GM23338 (cell line): Measurements from ENCODE around the gene CPXM1. TPM values are rescaled to one million over a fixed set of nuclear protein-coding genes. Genes with fewer than 3 reads are reported as not detected.
"Not testable (repeated sequence)": the region's sequence is repeated elsewhere in the genome, so short reads cannot be mapped to it uniquely, and the experiment has no call there.

ENCODE experiments used
- ATAC-seq: fragments of 200-7000 bp; cut with Tn5 transposase; 3 replicates; pipeline ENCODE4 v1.9.1; 2020
- DNase-seq: peaks from one replicate; pipeline ENCODE4 v3.0.0-alpha.2; 2015; ENCODE audit warnings: low spot score
- H2AFZ ChIP-seq: fragments of 200-600 bp; sonication (generic); 2 replicates; pipeline ENCODE4 v1.8.0; 2016; ENCODE audit warnings: antibody characterized with exemption, mild to moderate bottlenecking, moderate library complexity
- H3F3A ChIP-seq: fragments of 200-600 bp; sonication (generic); replicated peaks from 2 replicates; pipeline ENCODE4 v1.8.0; 2017; ENCODE audit warnings: antibody characterized with exemption, mixed run types, low read depth
- H3K27ac ChIP-seq: fragments of 200-600 bp; sonication (generic); 2 replicates; pipeline ENCODE4 v1.6.1; 2016; ENCODE audit warnings: low read depth
- H3K27me3 ChIP-seq: fragments of 200-600 bp; sonication (generic); 2 replicates; pipeline ENCODE4 v1.8.0; 2016; ENCODE audit warnings: mild to moderate bottlenecking, mixed run types, moderate library complexity; ENCODE audit not compliant: insufficient read depth
- H3K36me3 ChIP-seq: fragments of 200-600 bp; sonication (generic); 2 replicates; pipeline ENCODE4 v1.8.0; 2016; ENCODE audit warnings: mild to moderate bottlenecking; ENCODE audit not compliant: insufficient read depth
- H3K4me1 ChIP-seq: fragments of 200-600 bp; sonication (generic); 2 replicates; pipeline ENCODE4 v1.8.0; 2016; ENCODE audit warnings: mild to moderate bottlenecking, moderate library complexity; ENCODE audit not compliant: insufficient read depth
- H3K4me2 ChIP-seq: fragments of 200-600 bp; sonication (generic); 2 replicates; pipeline ENCODE4 v1.7.1; 2017; ENCODE audit warnings: mixed run types
- H3K4me3 ChIP-seq: fragments of 200-600 bp; sonication (generic); 2 replicates; pipeline ENCODE4 v1.6.1; 2016; ENCODE audit warnings: mixed run types
- H3K79me2 ChIP-seq: fragments of 200-600 bp; sonication (generic); replicated peaks from 2 replicates; pipeline ENCODE4 v1.8.0; 2017; ENCODE audit warnings: mild to moderate bottlenecking; ENCODE audit not compliant: insufficient read depth
- H3K9me2 ChIP-seq: fragments of 200-600 bp; sonication (generic); 2 replicates; pipeline ENCODE4 v1.8.0; 2017; ENCODE audit not compliant: insufficient read depth
- H4K20me1 ChIP-seq: fragments of 200-600 bp; sonication (generic); replicated peaks from 2 replicates; pipeline ENCODE4 v1.8.0; 2017; ENCODE audit warnings: mild to moderate bottlenecking; ENCODE audit not compliant: insufficient read depth
- H3K27ac Mint-ChIP-seq: 2 replicates; pipeline ENCODE4 v1.8.0; 2020; ENCODE audit warnings: inconsistent platforms, mild to moderate bottlenecking, moderate library complexity, mixed read lengths
- H3K27me3 Mint-ChIP-seq: 3 replicates; pipeline ENCODE4 v1.8.0; 2022; ENCODE audit warnings: low read depth, mild to moderate bottlenecking, moderate library complexity, mixed read lengths, inconsistent platforms; ENCODE audit not compliant: insufficient read depth, poor library complexity
- H3K36me3 Mint-ChIP-seq: 3 replicates; pipeline ENCODE4 v1.8.0; 2021; ENCODE audit warnings: low read depth, mild to moderate bottlenecking, inconsistent platforms, moderate library complexity, mixed read lengths
- H3K4me1 Mint-ChIP-seq: 3 replicates; pipeline ENCODE4 v1.8.0; 2020; ENCODE audit warnings: mild to moderate bottlenecking, inconsistent platforms, mixed read lengths
- H3K4me3 Mint-ChIP-seq: 3 replicates; pipeline ENCODE4 v1.8.0; 2021; ENCODE audit warnings: moderate library complexity, mild to moderate bottlenecking, inconsistent platforms, mixed read lengths
- H3K9me3 Mint-ChIP-seq: 3 replicates; pipeline ENCODE4 v1.8.0; 2020; ENCODE audit warnings: moderate library complexity, mild to moderate bottlenecking, inconsistent platforms, mixed read lengths
- CREB1 ChIP-seq: fragments of 250-450 bp; sonication (Bioruptor Pico); IDR thresholded peaks from 2 replicates; pipeline ENCODE4 v1.5.0; 2020; ENCODE audit warnings: low read depth, mild to moderate bottlenecking, moderate library complexity
- EZH2 ChIP-seq: fragments of 200-600 bp; sonication (generic); IDR thresholded peaks from one replicate; pipeline ENCODE4 v1.8.0; 2017; ENCODE audit warnings: antibody characterized with exemption, mild to moderate bottlenecking, low read depth; ENCODE audit not compliant: unreplicated experiment
- JUNB ChIP-seq: IDR thresholded peaks from one replicate; pipeline ENCODE4 v1.6.1; 2016; ENCODE audit warnings: antibody characterized with exemption; ENCODE audit not compliant: unreplicated experiment
- NANOG ChIP-seq: IDR thresholded peaks from 2 replicates; pipeline ENCODE4 v1.6.1; 2016; ENCODE audit warnings: antibody characterized with exemption, borderline replicate concordance
- POLR2AphosphoS5 ChIP-seq: IDR thresholded peaks from 2 replicates; pipeline ENCODE4 v1.6.1; 2016; ENCODE audit warnings: antibody characterized with exemption, low read depth
- REST ChIP-seq: IDR thresholded peaks from one replicate; pipeline ENCODE4 v1.6.1; 2018; ENCODE audit warnings: antibody characterized with exemption; ENCODE audit not compliant: unreplicated experiment
- STAT1 ChIP-seq: IDR thresholded peaks from one replicate; pipeline ENCODE4 v1.6.1; 2016; ENCODE audit warnings: antibody characterized with exemption; ENCODE audit not compliant: unreplicated experiment
- ZNF114 ChIP-seq: fragments of 250-450 bp; sonication (Bioruptor Pico); IDR thresholded peaks from 2 replicates; pipeline ENCODE4 v1.5.0; 2020; ENCODE audit warnings: mild to moderate bottlenecking, moderate library complexity
- ZNF331 ChIP-seq: fragments of 250-450 bp; sonication (Bioruptor Pico); IDR thresholded peaks from 2 replicates; pipeline ENCODE4 v1.5.0; 2020; ENCODE audit warnings: low read depth, mild to moderate bottlenecking, moderate library complexity
- ZNF462 ChIP-seq: fragments of 250-450 bp; sonication (Bioruptor Pico); IDR thresholded peaks from 2 replicates; pipeline ENCODE4 v1.5.0; 2020; ENCODE audit warnings: mild to moderate bottlenecking, moderate library complexity
- polyA plus RNA-seq: library from polyadenylated mRNA; unstranded; fragments of >200 nt; fragmentation: Nextera tagmentation; extraction: Ambion mirVana; gene quantifications from 2 replicates; pipeline ENCODE4 v1.2.1, GENCODE V29; 2016
- total RNA-seq: library from RNA; depleted of rRNA; stranded (reverse); fragments of >200 nt; shearing (Covaris generic); gene quantifications from 2 replicates; pipeline ENCODE4 v1.2.3, GENCODE V29; 2014
- TF ChIP-seq, protein P1 (sequence below), 2 experiments: fragments of 200-600 bp in 1 of 2; sonication (generic) in 1 of 2; conservative IDR thresholded peaks; 2 replicates each; pipeline versions ENCODE4 v1.5.1 to v1.6.1; 2016 to 2017; ENCODE audit warnings: antibody characterized with exemption in 2 of 2, low read depth in 2 of 2, mild to moderate bottlenecking in 2 of 2, moderate library complexity in 1 of 2
- TF ChIP-seq, protein P2 (sequence below): IDR thresholded peaks from 2 replicates; pipeline ENCODE4 v1.6.1; 2016; ENCODE audit warnings: antibody characterized with exemption

Gene CPXM1
- total and polyA plus RNA-seq, 2 experiments from 2014 or later: 17.0 to 29.3 TPM

DNA sequence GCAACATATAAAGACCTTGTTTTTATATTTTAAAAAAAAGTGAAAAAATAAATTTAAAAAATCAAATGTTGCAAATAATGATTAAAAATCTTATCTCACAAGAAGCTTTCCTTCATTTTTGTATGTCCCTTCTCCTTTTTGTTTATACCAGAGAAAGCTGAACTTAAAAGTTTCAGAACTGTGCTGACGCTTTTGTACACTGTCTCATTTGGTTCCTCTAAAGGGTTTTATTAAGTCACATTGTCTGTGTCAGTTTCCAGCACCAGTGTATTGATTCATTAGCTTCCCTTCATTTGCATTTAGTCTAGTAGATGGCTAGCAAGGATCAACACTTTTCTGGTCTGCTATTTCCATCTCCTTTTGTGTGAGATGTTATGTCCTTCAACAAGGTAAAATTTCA, 33.3 kb upstream of the CPXM1 start:
- no peaks in the 10 kb centered on the region for H3K9me2 ChIP-seq
- no peak overlapping the region for H3K4me2 ChIP-seq
- no peaks in the 10 kb centered on the region; the same call in 1 of the 3 replicates for H3K36me3 Mint-ChIP-seq
- no peak for ATAC-seq
- H3K27me3 Mint-ChIP-seq: peaks cover 9% of the 10 kb centered on the region
- no peak for DNase-seq
- TF ChIP-seq, protein P1, sequence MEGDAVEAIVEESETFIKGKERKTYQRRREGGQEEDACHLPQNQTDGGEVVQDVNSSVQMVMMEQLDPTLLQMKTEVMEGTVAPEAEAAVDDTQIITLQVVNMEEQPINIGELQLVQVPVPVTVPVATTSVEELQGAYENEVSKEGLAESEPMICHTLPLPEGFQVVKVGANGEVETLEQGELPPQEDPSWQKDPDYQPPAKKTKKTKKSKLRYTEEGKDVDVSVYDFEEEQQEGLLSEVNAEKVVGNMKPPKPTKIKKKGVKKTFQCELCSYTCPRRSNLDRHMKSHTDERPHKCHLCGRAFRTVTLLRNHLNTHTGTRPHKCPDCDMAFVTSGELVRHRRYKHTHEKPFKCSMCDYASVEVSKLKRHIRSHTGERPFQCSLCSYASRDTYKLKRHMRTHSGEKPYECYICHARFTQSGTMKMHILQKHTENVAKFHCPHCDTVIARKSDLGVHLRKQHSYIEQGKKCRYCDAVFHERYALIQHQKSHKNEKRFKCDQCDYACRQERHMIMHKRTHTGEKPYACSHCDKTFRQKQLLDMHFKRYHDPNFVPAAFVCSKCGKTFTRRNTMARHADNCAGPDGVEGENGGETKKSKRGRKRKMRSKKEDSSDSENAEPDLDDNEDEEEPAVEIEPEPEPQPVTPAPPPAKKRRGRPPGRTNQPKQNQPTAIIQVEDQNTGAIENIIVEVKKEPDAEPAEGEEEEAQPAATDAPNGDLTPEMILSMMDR (conservative IDR thresholded peaks at IDR 0.05; ENCODE audit: low read depth in 2 of 2): no peak
- TF ChIP-seq NANOG (no peak), REST (no peak), STAT1 (no peak), ZNF462 (CRISPR knock-in tag) (no peak), ZNF114 (CRISPR knock-in tag) (no peak), JUNB (no peak), CREB1 (no peak), ZNF331 (CRISPR knock-in tag) (no peak), EZH2 (no peak), POLR2AphosphoS5 (no peak)
- TF ChIP-seq, protein P2, sequence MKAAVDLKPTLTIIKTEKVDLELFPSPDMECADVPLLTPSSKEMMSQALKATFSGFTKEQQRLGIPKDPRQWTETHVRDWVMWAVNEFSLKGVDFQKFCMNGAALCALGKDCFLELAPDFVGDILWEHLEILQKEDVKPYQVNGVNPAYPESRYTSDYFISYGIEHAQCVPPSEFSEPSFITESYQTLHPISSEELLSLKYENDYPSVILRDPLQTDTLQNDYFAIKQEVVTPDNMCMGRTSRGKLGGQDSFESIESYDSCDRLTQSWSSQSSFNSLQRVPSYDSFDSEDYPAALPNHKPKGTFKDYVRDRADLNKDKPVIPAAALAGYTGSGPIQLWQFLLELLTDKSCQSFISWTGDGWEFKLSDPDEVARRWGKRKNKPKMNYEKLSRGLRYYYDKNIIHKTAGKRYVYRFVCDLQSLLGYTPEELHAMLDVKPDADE: no peak
- no peaks in the 10 kb centered on the region for H3K9me3 Mint-ChIP-seq
- no peak overlapping the region for H3K4me3 Mint-ChIP-seq
- H3K27ac Mint-ChIP-seq: no peak overlapping the region
- no peak overlapping the region for H3K27ac ChIP-seq
- no peaks in the 10 kb centered on the region for H3K36me3 ChIP-seq
- no peaks in the 10 kb centered on the region for H3K79me2 ChIP-seq
- no peaks in the 10 kb centered on the region for H4K20me1 ChIP-seq
- no peaks in the 10 kb centered on the region for H3F3A ChIP-seq
- no peaks in the 10 kb centered on the region; the same call in 2 of the 3 replicates for H3K4me1 Mint-ChIP-seq
- H3K4me1 ChIP-seq: no peaks in the 10 kb centered on the region
- no peak overlapping the region for H2AFZ ChIP-seq
- peaks cover 6% of the 10 kb centered on the region; the same call in 1 of the 2 replicates for H3K27me3 ChIP-seq
- H3K4me3 ChIP-seq: no peak overlapping the region

DNA sequence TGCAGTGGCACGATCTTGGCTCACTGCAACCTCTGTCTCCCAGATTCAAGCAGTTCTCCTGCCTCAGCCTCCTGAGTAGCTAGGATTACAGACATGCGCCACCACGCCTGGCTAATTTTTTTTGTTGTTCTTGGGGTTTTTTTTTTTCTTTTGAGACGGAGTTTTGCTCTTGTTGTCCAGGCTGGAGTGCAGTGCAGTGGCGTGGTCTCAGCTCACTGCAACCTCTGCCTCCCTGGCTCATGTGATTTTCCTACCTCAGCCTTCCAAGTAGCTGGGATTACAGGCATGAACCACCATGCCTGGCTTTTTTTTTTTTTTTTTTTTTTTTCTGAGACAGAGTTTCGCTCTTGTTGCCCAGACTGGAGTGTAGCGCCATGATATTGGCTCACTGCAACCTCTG, 30.8 kb upstream of the CPXM1 start:
- not testable (repeated sequence) for H2AFZ ChIP-seq, H3K4me1 Mint-ChIP-seq, H3K4me2 ChIP-seq, H3K36me3 Mint-ChIP-seq, H4K20me1 ChIP-seq, H3K27me3 Mint-ChIP-seq, H3K4me1 ChIP-seq, H3K27ac ChIP-seq, H3K79me2 ChIP-seq, H3K27ac Mint-ChIP-seq, H3F3A ChIP-seq, H3K9me2 ChIP-seq, DNase-seq, ATAC-seq, H3K9me3 Mint-ChIP-seq, H3K36me3 ChIP-seq, H3K4me3 Mint-ChIP-seq, H3K4me3 ChIP-seq
- peaks cover 29% of the 10 kb centered on the region for H3K27me3 ChIP-seq
